Nephron progenitor cell (in vitro differentiated cells): Measurements from ENCODE around the gene GFRA1.

Experiments
- DNase-seq: peaks from one replicate; pipeline ENCODE4 v3.0.0; 2021
- H3K27ac Mint-ChIP-seq: 2 replicates; pipeline ENCODE4 v1.8.0; 2021; ENCODE audit warnings: mild to moderate bottlenecking, moderate library complexity, mixed read lengths
- H3K27me3 Mint-ChIP-seq: 2 replicates; pipeline ENCODE4 v1.8.0; 2021; ENCODE audit warnings: mild to moderate bottlenecking, low read depth, mixed read lengths; ENCODE audit not compliant: poor library complexity
- H3K36me3 Mint-ChIP-seq: 2 replicates; pipeline ENCODE4 v1.8.0; 2021; ENCODE audit warnings: low read depth, mixed read lengths
- H3K4me1 Mint-ChIP-seq: 2 replicates; pipeline ENCODE4 v1.8.0; 2021; ENCODE audit warnings: mixed read lengths
- H3K4me3 Mint-ChIP-seq: 2 replicates; pipeline ENCODE4 v1.8.0; 2021; ENCODE audit warnings: mild to moderate bottlenecking, moderate library complexity, mixed read lengths
- H3K9me3 Mint-ChIP-seq: 2 replicates; pipeline ENCODE4 v1.8.0; 2021; ENCODE audit warnings: mild to moderate bottlenecking, moderate library complexity, mixed read lengths
- CTCF ChIP-seq: fragments of 200-600 bp; sonication (generic); IDR thresholded peaks from 2 replicates; pipeline ENCODE4 v1.5.0; 2021; ENCODE audit warnings: antibody characterized with exemption

GFRA1 gene

GRCh38 chr10:116147147-116147905, 125.7 kb downstream of the GFRA1 start:
- peaks cover 22% of the 10 kb centered on the region for H3K27me3 Mint-ChIP-seq

GRCh38 chr10:116146372-116147140, 126.5 kb downstream of the GFRA1 start:
- no peak for DNase-seq
- Mint-ChIP-seq H3K9me3 (no peaks in the 10 kb centered on the region), H3K27ac (no peak overlapping the region), H3K4me1 (peaks cover 29% of the 10 kb centered on the region), H3K4me3 (no peak overlapping the region), H3K27me3 (peaks cover 18% of the 10 kb centered on the region), H3K36me3 (no peaks in the 10 kb centered on the region)
- no peak for TF ChIP-seq CTCF

More at GRCh38 chr10:116147147-116147905, 125.7 kb downstream of the GFRA1 start:
- H3K4me1 Mint-ChIP-seq: peaks cover 29% of the 10 kb centered on the region
- no peak for TF ChIP-seq CTCF
- no peaks in the 10 kb centered on the region for H3K36me3 Mint-ChIP-seq
- no peak for DNase-seq
- no peaks in the 10 kb centered on the region for H3K9me3 Mint-ChIP-seq
- no peak overlapping the region for H3K27ac Mint-ChIP-seq
- H3K4me3 Mint-ChIP-seq: no peak overlapping the region

GRCh38 chr10:116143673-116144222, 129.3 kb downstream of the GFRA1 start:
- no peak for TF ChIP-seq CTCF
- Mint-ChIP-seq H3K4me1 (peaks cover 37% of the 10 kb centered on the region), H3K27ac (no peak overlapping the region), H3K36me3 (no peaks in the 10 kb centered on the region), H3K9me3 (no peaks in the 10 kb centered on the region), H3K4me3 (no peak overlapping the region), H3K27me3 (peaks cover 22% of the 10 kb centered on the region)
- DNase-seq: no peak

- H3K4me1 Mint-ChIP-seq: peaks cover 28% of the 10 kb centered on the region
Measured at GRCh38 chr10:116141855-116142254, 131.2 kb downstream of the GFRA1 start.

GRCh38 chr10:116141246-116141645, 131.8 kb downstream of the GFRA1 start:
- Mint-ChIP-seq H3K4me1 (peaks cover 24% of the 10 kb centered on the region), H3K9me3 (no peaks in the 10 kb centered on the region), H3K27me3 (peaks cover 21% of the 10 kb centered on the region), H3K36me3 (no peaks in the 10 kb centered on the region), H3K4me3 (no peak overlapping the region), H3K27ac (peak overlapping the region; percentile 25)
- DNase-seq: no peak
- no peak for TF ChIP-seq CTCF

More at GRCh38 chr10:116141855-116142254, 131.2 kb downstream of the GFRA1 start:
- Mint-ChIP-seq H3K36me3 (no peaks in the 10 kb centered on the region), H3K27me3 (peaks cover 23% of the 10 kb centered on the region), H3K9me3 (no peaks in the 10 kb centered on the region), H3K4me3 (no peak overlapping the region), H3K27ac (no peak overlapping the region)
- DNase-seq: no peak
- TF ChIP-seq CTCF: no peak
